Endothelial cell of umbilical vein (primary cell): ENCODE data around the gene GALNT17. TPM values are rescaled to one million over a fixed set of nuclear protein-coding genes. Genes with fewer than 3 reads are reported as not detected.

Experiments used
- BruUV-seq: library from RNA; stranded (reverse); fragments of 400-500 nt; replicated peaks from 2 replicates; lab custom pipeline; 2021; lab: Mats Ljungman, UMichigan
- CTCF ChIA-PET: fragments of 300-600, 350-600 bp; sonication (Branson Sonifier 250); formaldehyde crosslinking; loops from one replicate; lab custom pipeline; 2021; ENCODE audit warnings: antibody characterized with exemption, inconsistent platforms; lab: Charles Lee
- POLR2A ChIA-PET: fragments of 300-600, 350-600 bp; sonication (Branson Sonifier 250); formaldehyde crosslinking; loops from one replicate; lab custom pipeline; 2021; ENCODE audit warnings: antibody characterized with exemption, inconsistent platforms; lab: Charles Lee
- DNase-seq: peaks from one replicate; pipeline ENCODE4 v3.0.0-alpha.2; 2011; ENCODE audit warnings: low read depth, low spot score
- FAIRE-seq: peaks from 2 replicates; lab custom pipeline; 2011; peaks lifted over from hg19 to GRCh38; lab: Jason Lieb, UNC
- H2AFZ ChIP-seq: 2 replicates; pipeline ENCODE4 v1.6.0; 2012; ENCODE audit warnings: low read depth, low read length, control low read depth, inconsistent platforms
- H3K27ac ChIP-seq: 2 replicates; pipeline ENCODE4 v1.5.1; 2011; ENCODE audit warnings: low read depth, mild to moderate bottlenecking, control low read depth, low read length, moderate library complexity; ENCODE audit not compliant: insufficient read depth
- H3K27me3 ChIP-seq, 2 experiments: 2 replicates each; pipeline versions ENCODE4 v1.6.0 to v1.6.1; 2011; ENCODE audit warnings: low read length in 2 of 2, mixed read lengths in 1 of 2; ENCODE audit not compliant: control insufficient read depth in 2 of 2, insufficient read depth in 2 of 2
- H3K36me3 ChIP-seq, 2 experiments: 2 replicates in 1 of 2; 3 replicates in 1 of 2; pipeline ENCODE4 v1.5.1; 2011; ENCODE audit warnings: low read length in 2 of 2, mild to moderate bottlenecking in 1 of 2, moderate library complexity in 1 of 2; ENCODE audit not compliant: control insufficient read depth in 2 of 2, insufficient read depth in 2 of 2; ENCODE audit errors: extremely low read depth in 1 of 2
- H3K4me1 ChIP-seq: 3 replicates; pipeline ENCODE4 v1.5.1; 2011; ENCODE audit warnings: mild to moderate bottlenecking, low read length; ENCODE audit not compliant: control insufficient read depth, insufficient read depth; ENCODE audit errors: extremely low read depth
- H3K4me2 ChIP-seq: 2 replicates; pipeline ENCODE4 v1.6.1; 2011; ENCODE audit warnings: low read length, control low read depth, mixed read lengths; ENCODE audit not compliant: insufficient read depth
- H3K4me3 ChIP-seq, 3 experiments: fragments of 200-600 bp in 1 of 3; sonication (generic), shearing (Covaris generic) in 1 of 3; replicated peaks in 1 of 3; 2 replicates each; pipeline ENCODE4 v1.5.1; 2011 to 2016; ENCODE audit warnings: control low read depth in 3 of 3, low read length in 3 of 3, mild to moderate bottlenecking in 2 of 3, inconsistent platforms in 1 of 3, low read depth in 1 of 3, moderate library complexity in 1 of 3; ENCODE audit not compliant: insufficient read depth in 1 of 3
- H3K79me2 ChIP-seq: 2 replicates; pipeline ENCODE4 v1.6.0; 2012; ENCODE audit warnings: low read length, inconsistent platforms; ENCODE audit not compliant: control insufficient read depth, insufficient read depth
- H3K9ac ChIP-seq: replicated peaks from 2 replicates; pipeline ENCODE3; 2011; ENCODE audit warnings: low read length, control low read depth; ENCODE audit not compliant: insufficient read depth; ENCODE audit errors: extremely low read depth
- H3K9me1 ChIP-seq: replicated peaks from 3 replicates; pipeline ENCODE4 v1.6.0; 2011; ENCODE audit warnings: mild to moderate bottlenecking, low read length; ENCODE audit not compliant: control insufficient read depth, insufficient read depth; ENCODE audit errors: extremely low read depth
- H3K9me3 ChIP-seq: replicated peaks from 2 replicates; pipeline ENCODE4 v1.5.1; 2012; ENCODE audit warnings: low read length, inconsistent platforms; ENCODE audit not compliant: control insufficient read depth, insufficient read depth
- H4K20me1 ChIP-seq: replicated peaks from 2 replicates; pipeline ENCODE3; 2011; ENCODE audit warnings: mild to moderate bottlenecking, low read length; ENCODE audit not compliant: control insufficient read depth, insufficient read depth; ENCODE audit errors: extremely low read depth
- EZH2 ChIP-seq: IDR thresholded peaks from 2 replicates; pipeline ENCODE4 v1.6.1; 2012; ENCODE audit warnings: borderline replicate concordance, low read depth, mild to moderate bottlenecking, moderate library complexity, low read length, inconsistent platforms; ENCODE audit not compliant: severe bottlenecking
- FOS ChIP-seq: IDR thresholded peaks from 2 replicates; pipeline ENCODE4 v1.6.1; 2011; ENCODE audit warnings: mild to moderate bottlenecking, low read length, moderate library complexity, borderline replicate concordance; ENCODE audit not compliant: insufficient read depth
- GATA2 ChIP-seq: IDR thresholded peaks from 2 replicates; pipeline ENCODE4 v1.7.0; 2011; ENCODE audit warnings: low read depth, mild to moderate bottlenecking, moderate library complexity, mixed read lengths, low read length; ENCODE audit not compliant: insufficient read length, insufficient read depth
- JUN ChIP-seq: IDR thresholded peaks from 2 replicates; pipeline ENCODE4 v1.6.1; 2011; ENCODE audit warnings: borderline replicate concordance, low read depth; ENCODE audit not compliant: insufficient read length, insufficient read depth
- MAX ChIP-seq: IDR thresholded peaks from 2 replicates; pipeline ENCODE4 v1.6.1; 2011; ENCODE audit not compliant: insufficient read depth, insufficient read length
- MYC ChIP-seq: IDR thresholded peaks from one replicate; pipeline ENCODE4 v1.6.1; 2011; ENCODE audit warnings: mild to moderate bottlenecking, low read depth, low read length
- POLR2A ChIP-seq: IDR thresholded peaks from 2 replicates; pipeline ENCODE4 v1.6.1; 2012; ENCODE audit warnings: low read depth, mild to moderate bottlenecking, control low read depth, low read length
- POLR2AphosphoS5 ChIP-seq: IDR thresholded peaks from 2 replicates; pipeline ENCODE4 v1.6.1; 2012; ENCODE audit warnings: low read depth, mild to moderate bottlenecking, control low read depth, low read length, moderate library complexity; ENCODE audit not compliant: insufficient read depth
- dilution Hi-C: fragments of 300-500 bp; cut with MboI; formaldehyde crosslinking; loops from one replicate; pipeline ENCODE4 v1.15.0; 2019; ENCODE audit warnings: low sequenced_read_pairs; ENCODE audit not compliant: extremely low pct_ligation_motif_present
- intact Hi-C: fragments of 100-400 bp; cut with micrococcal nuclease; formaldehyde crosslinking; loops from one replicate; pipeline ENCODE4 v1.10.0; 2022
- polyA plus RNA-seq, 4 experiments: library from polyadenylated mRNA; depleted of rRNA in 3 of 4; stranded (reverse) in 3 of 4; unstranded in 1 of 4; fragments of >200 nt; gene quantifications; 2 replicates each; pipeline versions ENCODE4 v1.2.1 to v1.2.3, GENCODE V29; 2011 to 2012; ENCODE audit warnings: missing spikeins in 1 of 4
- total RNA-seq: library from RNA; stranded (reverse); gene quantifications from 2 replicates; pipeline ENCODE4 v1.2.3, GENCODE V29; 2021
- TF ChIP-seq, protein P1 (sequence below), 2 donors: IDR thresholded peaks; 1 replicate in 1 of 2; 2 replicates in 1 of 2; pipeline ENCODE4 v1.5.1; 2011; ENCODE audit warnings: low read length in 2 of 2, mild to moderate bottlenecking in 2 of 2, moderate library complexity in 2 of 2, control low read depth in 1 of 2, inconsistent platforms in 1 of 2, low read depth in 1 of 2; ENCODE audit not compliant: insufficient read depth in 1 of 2; ENCODE audit errors: extremely low read depth in 1 of 2

Gene GALNT17
- total and polyA plus RNA-seq, 2 donors (not counting 3 experiments of a cell fraction or from before 2014, with no cell fraction given), result not detected

GRCh38 chr7:71184609-71185008 lies 52.7 kb downstream of the GALNT17 start:
- Histone ChIP-seq H3K27me3 (no peaks in the 10 kb centered on the region), H3K9ac (no peak overlapping the region), H3K9me3 (peaks cover 4% of the 10 kb centered on the region), H3K79me2 (no peaks in the 10 kb centered on the region), H3K4me2 (no peak overlapping the region), H3K27ac (no peak overlapping the region), H3K4me3 (no peak overlapping the region), H3K9me1 (no peaks in the 10 kb centered on the region), H4K20me1 (no peaks in the 10 kb centered on the region), H3K4me1 (no peaks in the 10 kb centered on the region), H2AFZ (no peak overlapping the region), H3K36me3 (no peaks in the 10 kb centered on the region)
- dilution Hi-C loops, result no loop called here
- DNase-seq, result no peak
- CTCF ChIA-PET, result no interaction called here
- intact Hi-C loops, result no loop called here
- no peak for TF ChIP-seq JUN
- TF ChIP-seq, protein P1, sequence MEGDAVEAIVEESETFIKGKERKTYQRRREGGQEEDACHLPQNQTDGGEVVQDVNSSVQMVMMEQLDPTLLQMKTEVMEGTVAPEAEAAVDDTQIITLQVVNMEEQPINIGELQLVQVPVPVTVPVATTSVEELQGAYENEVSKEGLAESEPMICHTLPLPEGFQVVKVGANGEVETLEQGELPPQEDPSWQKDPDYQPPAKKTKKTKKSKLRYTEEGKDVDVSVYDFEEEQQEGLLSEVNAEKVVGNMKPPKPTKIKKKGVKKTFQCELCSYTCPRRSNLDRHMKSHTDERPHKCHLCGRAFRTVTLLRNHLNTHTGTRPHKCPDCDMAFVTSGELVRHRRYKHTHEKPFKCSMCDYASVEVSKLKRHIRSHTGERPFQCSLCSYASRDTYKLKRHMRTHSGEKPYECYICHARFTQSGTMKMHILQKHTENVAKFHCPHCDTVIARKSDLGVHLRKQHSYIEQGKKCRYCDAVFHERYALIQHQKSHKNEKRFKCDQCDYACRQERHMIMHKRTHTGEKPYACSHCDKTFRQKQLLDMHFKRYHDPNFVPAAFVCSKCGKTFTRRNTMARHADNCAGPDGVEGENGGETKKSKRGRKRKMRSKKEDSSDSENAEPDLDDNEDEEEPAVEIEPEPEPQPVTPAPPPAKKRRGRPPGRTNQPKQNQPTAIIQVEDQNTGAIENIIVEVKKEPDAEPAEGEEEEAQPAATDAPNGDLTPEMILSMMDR (IDR thresholded peaks at IDR 0.05; ENCODE audit: extremely low read depth in 1 of 2, insufficient read depth in 1 of 2, low read depth in 1 of 2, low read length in 2 of 2), result no peak
- no peak for TF ChIP-seq FOS
- no peak for TF ChIP-seq MYC
- no peak for TF ChIP-seq EZH2
- no peak for TF ChIP-seq MAX
- no peak for TF ChIP-seq GATA2
- TF ChIP-seq POLR2A, result no peak
- TF ChIP-seq POLR2AphosphoS5, result no peak
- no peak for FAIRE-seq
- POLR2A ChIA-PET, result no interaction called here
- no TSS peak for BruUV-seq
